ENCODE measurements around the gene SDK2. TPM values are rescaled to one million over a fixed set of nuclear protein-coding genes. Genes with fewer than 3 reads are reported as not detected.

The SDK2 gene
- total RNA-seq, 1 experiment from 2014 or later = 0.67 TPM

DNA sequence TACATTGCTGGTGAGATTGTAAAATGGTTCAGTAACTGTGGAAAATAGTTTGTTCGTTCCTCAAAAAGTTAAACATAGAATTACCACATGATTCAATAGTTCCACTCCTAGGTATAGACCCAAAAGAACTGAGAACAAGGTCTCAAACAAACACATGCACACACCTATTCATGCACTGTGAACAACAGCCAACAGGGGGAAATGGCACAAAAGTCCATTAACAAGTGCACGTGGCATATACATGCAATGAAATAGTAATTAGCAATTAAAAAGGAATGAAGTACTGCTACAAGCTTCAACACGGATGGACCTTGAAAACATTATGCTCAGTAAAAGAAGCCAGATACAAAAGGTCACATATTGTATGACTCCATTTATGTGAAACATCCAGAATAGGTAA, 23.8 kb downstream of the SDK2 start:
- ChIA-PET CTCF (no interaction called here), POLR2A (ENCODE audit: low non-redundant PET) (no interaction called here)
- TF ChIP-seq EZH2 (IDR thresholded peaks at IDR 0.05; ENCODE audit: borderline replicate concordance, low read depth, low read length, poor library complexity, severe bottlenecking) = no peak
- no peak for TF ChIP-seq CTCF (conservative IDR thresholded peaks at IDR 0.05; ENCODE audit: low read depth, low read length)
- no peak overlapping the region for H3K4me3 ChIP-seq (ENCODE audit: low read depth, low read length, poor library complexity, severe bottlenecking)
- no peak overlapping the region for H3K27ac ChIP-seq (ENCODE audit: low read depth, low read length, poor library complexity, severe bottlenecking)
- no peaks in the 10 kb centered on the region for H3K4me1 ChIP-seq (ENCODE audit: insufficient read depth, low read length, poor library complexity, severe bottlenecking)
- BruUV-seq (replicated peaks) = no TSS peak
- H3K9me3 ChIP-seq (ENCODE audit: low read depth, low read length, poor library complexity, severe bottlenecking) = no peaks in the 10 kb centered on the region
- peaks cover 2% of the 10 kb centered on the region for H3K27me3 ChIP-seq (replicated peaks; ENCODE audit: insufficient read depth, low read depth, low read length, poor library complexity)
- H3K36me3 ChIP-seq (ENCODE audit: insufficient read depth, low read length, poor library complexity, severe bottlenecking) = no peaks in the 10 kb centered on the region
- intact Hi-C loops (cut with micrococcal nuclease; ENCODE audit: unreplicated experiment) = no loop called here
- no peak for DNase-seq (ENCODE audit: low spot score)

DNA sequence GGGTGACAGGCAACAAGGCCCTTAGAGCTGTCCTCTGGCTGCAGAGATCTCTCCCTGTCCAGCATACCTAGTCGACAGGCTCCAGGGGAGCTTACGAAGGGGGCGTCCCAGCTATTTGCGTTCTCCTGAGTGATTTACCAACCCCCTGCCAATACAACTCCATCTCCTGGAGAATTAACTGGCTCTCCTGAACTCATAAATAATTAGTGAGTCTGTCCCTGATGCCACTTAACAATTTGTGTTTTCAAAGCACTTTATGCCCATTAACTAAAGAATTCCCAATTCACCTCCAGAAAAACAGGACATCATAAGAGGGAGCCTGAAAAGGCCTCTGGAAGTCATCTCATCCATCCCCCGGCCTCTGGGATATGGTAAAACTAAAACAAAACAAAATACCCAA, 26.7 kb downstream of the SDK2 start:
- Histone ChIP-seq H3K4me1 (ENCODE audit: insufficient read depth, low read length, poor library complexity, severe bottlenecking) (no peaks in the 10 kb centered on the region), H3K4me3 (ENCODE audit: low read depth, low read length, poor library complexity, severe bottlenecking) (no peak overlapping the region), H3K27ac (ENCODE audit: low read depth, low read length, poor library complexity, severe bottlenecking) (no peak overlapping the region), H3K27me3 (replicated peaks; ENCODE audit: insufficient read depth, low read depth, low read length, poor library complexity) (peaks cover 2% of the 10 kb centered on the region), H3K36me3 (ENCODE audit: insufficient read depth, low read length, poor library complexity, severe bottlenecking) (no peaks in the 10 kb centered on the region), H3K9me3 (ENCODE audit: low read depth, low read length, poor library complexity, severe bottlenecking) (no peaks in the 10 kb centered on the region)
- ChIA-PET CTCF (no interaction called here), POLR2A (ENCODE audit: low non-redundant PET) (no interaction called here)
- no TSS peak for BruUV-seq (replicated peaks)
- intact Hi-C loops (cut with micrococcal nuclease; ENCODE audit: unreplicated experiment) = no loop called here
- TF ChIP-seq CTCF (conservative IDR thresholded peaks at IDR 0.05; ENCODE audit: low read depth, low read length) (no peak), EZH2 (IDR thresholded peaks at IDR 0.05; ENCODE audit: borderline replicate concordance, low read depth, low read length, poor library complexity, severe bottlenecking) (no peak)
- no peak for DNase-seq (ENCODE audit: low spot score)

GRCh38 chr17:73616873-73617404, 27.3 kb downstream of the SDK2 start:
- Histone ChIP-seq H3K9me3 (ENCODE audit: low read depth, low read length, poor library complexity, severe bottlenecking) (no peaks in the 10 kb centered on the region), H3K4me3 (ENCODE audit: low read depth, low read length, poor library complexity, severe bottlenecking) (no peak overlapping the region), H3K36me3 (ENCODE audit: insufficient read depth, low read length, poor library complexity, severe bottlenecking) (no peaks in the 10 kb centered on the region), H3K27ac (ENCODE audit: low read depth, low read length, poor library complexity, severe bottlenecking) (no peak overlapping the region), H3K27me3 (replicated peaks; ENCODE audit: insufficient read depth, low read depth, low read length, poor library complexity) (peaks cover 2% of the 10 kb centered on the region), H3K4me1 (ENCODE audit: insufficient read depth, low read length, poor library complexity, severe bottlenecking) (no peaks in the 10 kb centered on the region)
- DNase-seq (ENCODE audit: low spot score) = no peak
- intact Hi-C loops (cut with micrococcal nuclease; ENCODE audit: unreplicated experiment) = no loop called here
- POLR2A ChIA-PET (ENCODE audit: low non-redundant PET) = no interaction called here
- no peak for TF ChIP-seq EZH2 (IDR thresholded peaks at IDR 0.05; ENCODE audit: borderline replicate concordance, low read depth, low read length, poor library complexity, severe bottlenecking)
- TF ChIP-seq CTCF (conservative IDR thresholded peaks at IDR 0.05; ENCODE audit: low read depth, low read length) = no peak
- CTCF ChIA-PET = no interaction called here
- BruUV-seq (replicated peaks) = no TSS peak
